Measurements from ENCODE around the gene FIBCD1.
"Not testable (repeated sequence)": the region's sequence is repeated elsewhere in the genome, so short reads cannot be mapped to it uniquely, and the experiment has no call there.

FIBCD1 gene

GRCh38 chr9:130954925-130955324, 15.9 kb upstream of the FIBCD1 start:
- in situ Hi-C loops (cut with MboI; ENCODE audit: low sequenced_read_pairs): not testable (repeated sequence)

- in situ Hi-C loops (cut with MboI; ENCODE audit: low sequenced_read_pairs): no loop called here
Measured at GRCh38 chr9:130954317-130954716, 15.3 kb upstream of the FIBCD1 start.

GRCh38 chr9:130952065-130952762, 13.2 kb upstream of the FIBCD1 start:
- in situ Hi-C loops (cut with MboI; ENCODE audit: low sequenced_read_pairs): no loop called here

- in situ Hi-C loops (cut with MboI; ENCODE audit: low sequenced_read_pairs): no loop called here
Measured at GRCh38 chr9:130950039-130950311, 10.9 kb upstream of the FIBCD1 start.

GRCh38 chr9:130949188-130950038, 10.4 kb upstream of the FIBCD1 start:
- in situ Hi-C loops (cut with MboI; ENCODE audit: low sequenced_read_pairs): no loop called here

- in situ Hi-C loops (cut with MboI; ENCODE audit: low sequenced_read_pairs): no loop called here
Measured at GRCh38 chr9:130948266-130948665, 9.2 kb upstream of the FIBCD1 start.

- in situ Hi-C loops (cut with MboI; ENCODE audit: low sequenced_read_pairs): no loop called here
Measured at GRCh38 chr9:130947618-130948140, 8.6 kb upstream of the FIBCD1 start.

- in situ Hi-C loops (cut with MboI; ENCODE audit: low sequenced_read_pairs): no loop called here
Measured at GRCh38 chr9:130946766-130947617, 7.9 kb upstream of the FIBCD1 start.

- in situ Hi-C loops (cut with MboI; ENCODE audit: low sequenced_read_pairs): no loop called here
Measured at GRCh38 chr9:130945173-130945572, 6.1 kb upstream of the FIBCD1 start.

GRCh38 chr9:130944510-130945058, 5.5 kb upstream of the FIBCD1 start:
- in situ Hi-C loops (cut with MboI; ENCODE audit: low sequenced_read_pairs): no loop called here

- in situ Hi-C loops (cut with MboI; ENCODE audit: low sequenced_read_pairs): no loop called here
Measured at GRCh38 chr9:130943777-130944176, 4.7 kb upstream of the FIBCD1 start.

GRCh38 chr9:130943221-130943620, 4.2 kb upstream of the FIBCD1 start:
- in situ Hi-C loops (cut with MboI; ENCODE audit: low sequenced_read_pairs): no loop called here

GRCh38 chr9:130942679-130943078, 3.6 kb upstream of the FIBCD1 start:
- in situ Hi-C loops (cut with MboI; ENCODE audit: low sequenced_read_pairs): no loop called here

- in situ Hi-C loops (cut with MboI; ENCODE audit: low sequenced_read_pairs): no loop called here
Measured at GRCh38 chr9:130942084-130942483, 3.0 kb upstream of the FIBCD1 start.

- in situ Hi-C loops (cut with MboI; ENCODE audit: low sequenced_read_pairs): no loop called here
Measured at GRCh38 chr9:130940693-130941576, 1.9 kb upstream of the FIBCD1 start.

GRCh38 chr9:130940027-130940549, 1.0 kb upstream of the FIBCD1 start:
- in situ Hi-C loops (cut with MboI; ENCODE audit: low sequenced_read_pairs): no loop called here

GRCh38 chr9:130939405-130940026, 469 bp upstream of the FIBCD1 start:
- in situ Hi-C loops (cut with MboI; ENCODE audit: low sequenced_read_pairs): no loop called here

GRCh38 chr9:130938184-130938651, 829 bp downstream of the FIBCD1 start:
- in situ Hi-C loops (cut with MboI; ENCODE audit: low sequenced_read_pairs): no loop called here
